GM13976 (cell line): ENCODE results near the gene PTPN21.

ENCODE experiments used
- DNase-seq: peaks from one replicate; pipeline ENCODE4 v3.0.0; 2012; ENCODE audit warnings: low spot score
- CTCF ChIP-seq: IDR thresholded peaks from 2 replicates; pipeline ENCODE4 v1.5.1; 2012; ENCODE audit warnings: borderline replicate concordance, mild to moderate bottlenecking; ENCODE audit not compliant: insufficient read depth; ENCODE audit errors: extremely low read depth, missing control alignments, control extremely low read depth
- in situ Hi-C: fragments of 300-500 bp; cut with MboI; formaldehyde crosslinking; loops from one replicate; pipeline ENCODE4 v1.12.0; 2022; ENCODE audit warnings: low sequenced_read_pairs, mixed read lengths, inconsistent platforms; ENCODE audit not compliant: unreplicated experiment

Gene PTPN21

GRCh38 chr14:88479574-88479987 is 75.2 kb downstream of the PTPN21 start:
- no peak for DNase-seq
- no peak for TF ChIP-seq CTCF
- in situ Hi-C loops = loop anchor here (25.0 kb wide), 1 partner anchor 408 kb away; no protein-coding TSS in a partner anchor

GRCh38 chr14:88478931-88479330 is 75.9 kb downstream of the PTPN21 start:
- in situ Hi-C loops = loop anchor here (25.0 kb wide), 1 partner anchor 408 kb away; no protein-coding TSS in a partner anchor
- no peak for TF ChIP-seq CTCF
- DNase-seq = no peak

GRCh38 chr14:88477513-88478250 is 77.1 kb downstream of the PTPN21 start:
- DNase-seq = no peak
- in situ Hi-C loops = loop anchor here (25.0 kb wide), 1 partner anchor 410 kb away; no protein-coding TSS in a partner anchor
- TF ChIP-seq CTCF = no peak

DNA sequence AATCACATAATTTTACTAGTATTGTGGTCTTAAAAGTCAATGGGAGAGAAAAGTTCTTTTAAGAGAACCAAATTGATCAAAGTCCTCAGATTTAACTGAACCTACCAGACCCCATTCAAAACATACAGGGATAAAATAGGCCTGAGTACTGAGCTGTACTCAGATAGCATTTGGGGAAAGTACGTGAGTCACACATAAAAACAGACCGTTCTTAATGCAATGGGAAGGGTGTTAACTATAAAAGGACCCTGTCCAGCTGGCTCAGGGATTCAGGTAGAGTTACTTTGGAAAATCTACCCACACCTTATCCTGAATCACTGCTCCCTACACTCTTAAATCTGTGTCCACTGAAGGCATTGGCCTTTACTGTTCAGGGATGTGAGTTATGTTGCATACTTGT is 78.0 kb downstream of the PTPN21 start:
- in situ Hi-C loops = loop anchor here (25.0 kb wide), 1 partner anchor 410 kb away; no protein-coding TSS in a partner anchor

GRCh38 chr14:88476214-88476774 is 78.5 kb downstream of the PTPN21 start:
- DNase-seq = no peak
- no peak for TF ChIP-seq CTCF
- in situ Hi-C loops = loop anchor here (25.0 kb wide), 1 partner anchor 411 kb away; no protein-coding TSS in a partner anchor

More for the DNA sequence above, 78.0 kb downstream of the PTPN21 start:
- DNase-seq = no peak
- TF ChIP-seq CTCF = no peak

DNA sequence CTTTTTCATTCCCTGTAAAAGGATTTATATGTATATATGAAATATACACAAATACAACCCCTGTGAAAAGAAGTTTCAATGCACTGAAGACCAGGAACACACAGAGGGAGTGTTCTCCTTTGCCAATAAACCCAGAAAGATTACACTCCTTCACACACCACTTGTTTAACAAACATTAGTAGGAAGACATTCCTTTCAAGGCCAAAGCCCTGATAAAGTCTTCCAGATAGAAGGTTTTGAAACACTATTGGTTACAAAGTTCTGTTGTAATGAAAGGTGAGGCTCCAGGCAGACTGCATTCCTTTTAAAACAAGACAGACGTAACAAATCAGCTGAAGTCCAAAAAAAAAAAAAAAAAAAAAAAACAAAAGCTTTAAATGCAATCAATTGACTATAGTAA is 81.0 kb downstream of the PTPN21 start:
- in situ Hi-C loops = no loop called here
- no peak for TF ChIP-seq CTCF
- no peak for DNase-seq
